Activated naive CD4-positive, alpha-beta T cell treated with anti-CD3 and anti-CD28 coated beads, Interleukin-2, amount 50 U/mL, for 24 hours (primary cell): ENCODE data around the gene ZCCHC17.

ENCODE experiments used
- H3K27ac Mint-ChIP-seq: one replicate; pipeline ENCODE4 v1.8.0; 2021; ENCODE audit warnings: mild to moderate bottlenecking, mixed read lengths
- H3K27me3 Mint-ChIP-seq: one replicate; pipeline ENCODE4 v1.8.0; 2021; ENCODE audit warnings: mixed read lengths
- H3K36me3 Mint-ChIP-seq: one replicate; pipeline ENCODE4 v1.8.0; 2021; ENCODE audit warnings: mixed read lengths
- H3K4me1 Mint-ChIP-seq: one replicate; pipeline ENCODE4 v1.8.0; 2021; ENCODE audit warnings: mixed read lengths
- H3K4me3 Mint-ChIP-seq: one replicate; pipeline ENCODE4 v1.8.0; 2021; ENCODE audit warnings: mild to moderate bottlenecking, mixed read lengths
- H3K9me3 Mint-ChIP-seq: one replicate; pipeline ENCODE4 v1.8.0; 2021; ENCODE audit warnings: mixed read lengths

Gene ZCCHC17

DNA sequence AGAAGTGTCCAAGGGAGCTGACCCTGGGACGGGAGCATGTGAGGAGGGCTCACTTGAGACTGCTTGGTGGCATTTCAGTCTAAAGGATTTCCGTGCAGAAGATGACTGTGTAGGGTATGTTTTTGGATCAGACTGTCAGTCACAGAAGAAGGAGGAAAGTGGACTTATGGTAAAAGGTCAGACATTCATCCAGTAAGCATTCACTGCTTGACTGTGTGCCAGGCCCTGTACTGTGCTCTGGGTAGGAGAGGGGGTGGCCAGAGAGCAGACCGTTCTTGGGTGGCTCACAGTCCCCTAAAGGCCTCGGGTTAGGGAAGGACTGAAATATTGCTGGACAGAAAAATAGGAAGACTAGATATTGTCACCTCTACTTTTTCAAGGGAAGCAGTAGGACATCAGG is 114.0 kb downstream of the ZCCHC17 start:
- no peak overlapping the region for H3K4me3 Mint-ChIP-seq
- H3K27me3 Mint-ChIP-seq: peaks cover 37% of the 10 kb centered on the region
- H3K36me3 Mint-ChIP-seq: no peaks in the 10 kb centered on the region
- H3K4me1 Mint-ChIP-seq: peaks cover 9% of the 10 kb centered on the region
- no peaks in the 10 kb centered on the region for H3K9me3 Mint-ChIP-seq
- H3K27ac Mint-ChIP-seq: no peak overlapping the region

DNA sequence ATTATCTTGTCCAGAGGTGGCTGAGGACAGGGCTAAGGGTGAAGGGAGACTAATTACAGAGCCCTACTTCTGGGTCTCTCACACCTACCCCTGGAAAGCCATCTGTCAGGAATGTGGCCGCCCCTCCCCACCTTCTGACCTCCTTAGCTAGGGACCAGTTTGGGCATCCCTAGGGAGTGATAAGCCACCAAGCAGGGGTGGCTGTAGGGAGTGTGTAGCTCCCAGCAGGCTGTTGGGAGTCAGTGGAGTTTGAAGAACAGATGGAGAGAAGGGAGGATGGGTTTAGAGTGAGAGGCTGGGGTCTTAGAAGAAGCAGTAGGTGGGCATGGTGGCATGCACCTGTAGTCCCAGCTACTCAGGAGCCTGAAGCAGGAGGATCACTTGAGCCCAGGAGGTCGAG is 115.4 kb downstream of the ZCCHC17 start:
- H3K27ac Mint-ChIP-seq: no peak overlapping the region
- peaks cover 9% of the 10 kb centered on the region for H3K4me1 Mint-ChIP-seq
- peaks cover 45% of the 10 kb centered on the region for H3K27me3 Mint-ChIP-seq
- H3K4me3 Mint-ChIP-seq: peak overlapping the region; percentile 77
- H3K9me3 Mint-ChIP-seq: no peaks in the 10 kb centered on the region
- H3K36me3 Mint-ChIP-seq: no peaks in the 10 kb centered on the region

DNA sequence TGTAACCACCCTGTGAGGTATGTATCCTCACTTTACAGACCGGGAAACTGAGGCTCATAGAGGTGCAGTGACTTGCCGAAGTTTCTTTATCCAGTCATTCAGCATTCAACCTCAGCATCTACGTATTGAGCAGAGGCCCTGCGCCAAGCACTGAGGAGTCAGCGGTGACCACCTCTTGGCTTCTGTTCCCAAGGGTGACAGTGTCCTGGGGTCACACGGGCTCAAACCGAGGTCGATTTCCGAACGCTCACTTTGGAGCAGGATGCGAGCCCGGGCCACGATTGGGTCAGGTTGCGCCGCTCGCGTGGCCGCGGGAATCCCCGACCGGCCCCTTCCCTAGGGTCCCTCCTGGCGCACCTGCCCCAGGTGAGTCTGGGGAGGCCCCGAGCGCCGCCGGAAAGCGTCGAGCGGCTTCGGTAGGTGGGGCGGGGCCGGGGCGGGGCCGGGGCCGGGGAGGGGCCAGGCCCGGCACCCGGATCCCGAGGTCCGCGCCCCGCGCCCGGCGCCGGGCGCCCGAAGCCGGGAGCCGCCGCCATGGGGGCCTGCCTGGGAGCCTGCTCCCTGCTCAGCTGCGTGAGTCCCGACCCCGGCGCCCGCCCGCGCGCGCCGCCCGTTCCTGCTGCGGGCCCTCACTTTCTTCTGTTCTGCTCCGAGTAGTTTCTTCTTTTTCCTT is 116.0 kb downstream of the ZCCHC17 start, which contains the start of gene SERINC2:
SERINC2 (plus strand) TSS at position 482 of the 673 bp plus-strand sequence; CDS start at position 535, 53 bp downstream.
- peaks cover 49% of the 10 kb centered on the region for H3K27me3 Mint-ChIP-seq
- H3K36me3 Mint-ChIP-seq: no peaks in the 10 kb centered on the region
- no peak within 1 kb of the TSS for H3K27ac Mint-ChIP-seq
- peaks cover 9% of the 10 kb centered on the region for H3K4me1 Mint-ChIP-seq
- peak within 1 kb of the TSS; percentile 83 for H3K4me3 Mint-ChIP-seq
- H3K9me3 Mint-ChIP-seq: no peaks in the 10 kb centered on the region

DNA sequence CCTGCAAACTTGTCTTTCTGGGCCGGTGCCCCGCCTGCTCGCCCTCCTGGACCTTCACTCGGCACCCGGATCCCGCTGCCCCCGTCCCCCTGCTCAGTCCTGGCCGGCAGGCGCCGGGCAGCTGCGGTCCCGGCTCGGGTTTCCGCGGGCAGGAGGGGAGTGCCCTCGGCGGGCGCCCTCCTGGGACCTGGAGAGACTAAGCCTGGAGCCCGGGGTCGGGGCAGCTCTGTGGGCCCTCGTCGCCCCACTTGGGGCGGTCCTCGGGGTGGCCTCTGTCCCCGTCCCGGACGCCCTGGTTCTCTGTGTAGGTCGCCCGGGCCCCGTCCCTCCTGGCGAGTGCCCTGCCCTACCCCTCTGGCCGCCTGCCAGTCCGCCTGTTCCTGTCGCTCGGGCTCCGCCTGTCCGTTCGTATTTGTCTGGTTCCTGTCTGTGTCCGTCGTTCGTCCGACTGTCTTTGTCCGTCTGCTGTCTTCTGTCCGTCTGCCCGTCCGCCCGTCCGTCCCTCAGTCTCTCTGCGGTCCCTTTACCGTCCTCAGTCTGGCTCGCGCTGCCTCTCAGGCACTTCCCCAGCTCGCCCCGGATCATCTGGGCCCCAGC is 116.7 kb downstream of the ZCCHC17 start:
- Mint-ChIP-seq H3K27me3 (peaks cover 49% of the 10 kb centered on the region), H3K4me1 (peaks cover 9% of the 10 kb centered on the region), H3K9me3 (no peaks in the 10 kb centered on the region), H3K27ac (no peak overlapping the region), H3K4me3 (peak overlapping the region; percentile 83), H3K36me3 (no peaks in the 10 kb centered on the region)
